WTC11 (cell line): ENCODE measurements around the gene BARX2. TPM values are rescaled to one million over a fixed set of nuclear protein-coding genes. Genes with fewer than 3 reads are reported as not detected.
A peak's percentile ranks its signal among the peaks of the same experiment; 100 is the strongest.

Experiments used
- ATAC-seq: fragments of 200-7000 bp; cut with Tn5 transposase; 2 replicates; pipeline ENCODE4 v1.10.0; 2021; ENCODE audit warnings: mild to moderate bottlenecking, moderate library complexity
- CTCF ChIA-PET: fragments of 300-600 bp; sonication (Branson Sonifier 250); formaldehyde crosslinking; loops from one replicate; lab custom pipeline; 2021; ENCODE audit warnings: antibody characterized with exemption; lab: Charles Lee
- POLR2A ChIA-PET: fragments of 350-600 bp; sonication (Branson Sonifier 250); formaldehyde crosslinking; loops from one replicate; lab custom pipeline; 2021; ENCODE audit warnings: antibody characterized with exemption; lab: Charles Lee
- DNase-seq: peaks from one replicate; pipeline ENCODE4 v3.0.0; 2021; ENCODE audit warnings: low spot score
- H3K27ac Mint-ChIP-seq: 2 replicates; pipeline ENCODE4 v1.8.0; 2021; ENCODE audit warnings: mixed read lengths
- H3K27me3 Mint-ChIP-seq: 2 replicates; pipeline ENCODE4 v1.8.0; 2021; ENCODE audit warnings: low read depth, mild to moderate bottlenecking, moderate library complexity, mixed read lengths
- H3K36me3 Mint-ChIP-seq: 2 replicates; pipeline ENCODE4 v1.8.0; 2021; ENCODE audit warnings: mixed read lengths
- H3K4me1 Mint-ChIP-seq: 2 replicates; pipeline ENCODE4 v1.8.0; 2022; ENCODE audit warnings: mixed read lengths
- H3K4me3 Mint-ChIP-seq: 2 replicates; pipeline ENCODE4 v1.8.0; 2021; ENCODE audit warnings: mild to moderate bottlenecking, moderate library complexity, mixed read lengths
- H3K9me3 Mint-ChIP-seq: 2 replicates; pipeline ENCODE4 v1.8.0; 2021; ENCODE audit warnings: mixed read lengths
- ATF1 ChIP-seq: sonication (generic); formaldehyde crosslinking; IDR thresholded peaks from 2 replicates; pipeline ENCODE4 v1.8.1; 2023; ENCODE audit warnings: mild to moderate bottlenecking, moderate library complexity, missing genetic modification reagents
- CDX4 ChIP-seq: fragments of 250-450 bp; sonication (Bioruptor Pico); IDR thresholded peaks from 2 replicates; pipeline ENCODE4 v1.9.0; 2021; ENCODE audit warnings: moderate library complexity, mild to moderate bottlenecking, inconsistent platforms, borderline replicate concordance
- EMX1 ChIP-seq: fragments of 250-450 bp; sonication (Bioruptor Pico); IDR thresholded peaks from 2 replicates; pipeline ENCODE4 v1.8.0; 2021; ENCODE audit warnings: mild to moderate bottlenecking
- ESRRA ChIP-seq: sonication (generic); formaldehyde crosslinking; IDR thresholded peaks from 2 replicates; pipeline ENCODE4 v1.8.1; 2022; ENCODE audit warnings: mild to moderate bottlenecking, missing genetic modification reagents, borderline replicate concordance
- FOXJ3 ChIP-seq: sonication (generic); formaldehyde crosslinking; IDR thresholded peaks from 2 replicates; pipeline ENCODE4 v1.9.0; 2021; ENCODE audit warnings: missing genetic modification reagents, mild to moderate bottlenecking, borderline replicate concordance
- IRF2 ChIP-seq: sonication (generic); formaldehyde crosslinking; IDR thresholded peaks from 2 replicates; pipeline ENCODE4 v1.8.0; 2022; ENCODE audit warnings: low read depth, missing genetic modification reagents, borderline replicate concordance
- JUN ChIP-seq: sonication (generic); formaldehyde crosslinking; IDR thresholded peaks from 2 replicates; pipeline ENCODE4 v1.8.0; 2023; ENCODE audit warnings: mild to moderate bottlenecking, missing genetic modification reagents
- MXD4 ChIP-seq: fragments of 250-450 bp; sonication (Bioruptor Pico); IDR thresholded peaks from 2 replicates; pipeline ENCODE4 v1.8.0; 2021; ENCODE audit warnings: mild to moderate bottlenecking, moderate library complexity, borderline replicate concordance
- NFYB ChIP-seq: sonication (generic); formaldehyde crosslinking; conservative IDR thresholded peaks from 2 replicates; pipeline ENCODE4 v1.8.0; 2022; ENCODE audit warnings: low read depth, missing genetic modification reagents
- SOX15 ChIP-seq: fragments of 250-450 bp; sonication (Bioruptor Pico); IDR thresholded peaks from 2 replicates; pipeline ENCODE4 v1.9.0; 2021; ENCODE audit warnings: mild to moderate bottlenecking
- TCF7 ChIP-seq: sonication (generic); formaldehyde crosslinking; IDR thresholded peaks from 2 replicates; pipeline ENCODE4 v1.8.0; 2022; ENCODE audit warnings: mild to moderate bottlenecking, low read depth, missing genetic modification reagents, moderate library complexity
- USF2 ChIP-seq: sonication (generic); formaldehyde crosslinking; IDR thresholded peaks from 2 replicates; pipeline ENCODE4 v1.8.1; 2023; ENCODE audit warnings: mild to moderate bottlenecking, missing genetic modification reagents, moderate library complexity
- ZNF232 ChIP-seq: sonication (generic); formaldehyde crosslinking; IDR thresholded peaks from 2 replicates; pipeline ENCODE4 v1.8.0; 2022; ENCODE audit warnings: mild to moderate bottlenecking, missing genetic modification reagents
- ZNF281 ChIP-seq: sonication (generic); formaldehyde crosslinking; IDR thresholded peaks from 2 replicates; pipeline ENCODE4 v1.8.0; 2023; ENCODE audit warnings: mild to moderate bottlenecking, missing genetic modification reagents
- ZNF423 ChIP-seq: fragments of 250-450 bp; sonication (Bioruptor Pico); IDR thresholded peaks from 2 replicates; pipeline ENCODE4 v2.1.2; 2022; ENCODE audit warnings: mild to moderate bottlenecking, moderate library complexity
- ZNF425 ChIP-seq: fragments of 250-450 bp; sonication (Bioruptor Pico); conservative IDR thresholded peaks from 2 replicates; pipeline ENCODE4 v1.9.0; 2021; ENCODE audit warnings: mild to moderate bottlenecking
- ZNF512 ChIP-seq: sonication (generic); formaldehyde crosslinking; IDR thresholded peaks from 2 replicates; pipeline ENCODE4 v1.8.1; 2022; ENCODE audit warnings: missing genetic modification reagents, borderline replicate concordance
- total RNA-seq: library from RNA; stranded (reverse); gene quantifications from 3 replicates; pipeline ENCODE4 v1.2.3, GENCODE V29; 2021

BARX2 gene
- total RNA-seq, 1 experiment from 2014 or later: not detected

GRCh38 chr11:129395883-129396282, 20.2 kb downstream of the BARX2 start (continued):
- no peak for TF ChIP-seq ZNF512 (CRISPR knock-in tag)
- no peak for TF ChIP-seq FOXJ3 (CRISPR knock-in tag)

GRCh38 chr11:129396454-129396853, 20.8 kb downstream of the BARX2 start:
- CTCF ChIA-PET: interaction anchor here (0.6 to 1.6 kb wide), 5 partner anchors 16 to 299 kb away, joined by 3 to 4 read pairs (median 3); partner anchors contain the start of gene BARX2
- H3K27ac Mint-ChIP-seq: no peak overlapping the region
- no peak overlapping the region for H3K4me3 Mint-ChIP-seq
- H3K9me3 Mint-ChIP-seq: peaks cover 28% of the 10 kb centered on the region
- TF ChIP-seq ZNF281 (no peak), ZNF425 (CRISPR knock-in tag) (no peak), ZNF232 (CRISPR knock-in tag) (no peak), MXD4 (CRISPR knock-in tag) (no peak), ATF1 (CRISPR knock-in tag) (no peak), ESRRA (CRISPR knock-in tag) (no peak)
- POLR2A ChIA-PET: interaction anchor here (1.0 kb wide), 1 partner anchor 16 kb away, joined by 3 read pairs; no protein-coding TSS in a partner anchor
- no peaks in the 10 kb centered on the region for H3K27me3 Mint-ChIP-seq
- H3K36me3 Mint-ChIP-seq: peaks cover 4% of the 10 kb centered on the region; the same call in 1 of the 2 replicates
- no peak for DNase-seq
- H3K4me1 Mint-ChIP-seq: no peaks in the 10 kb centered on the region
- no peak for ATAC-seq

GRCh38 chr11:129402206-129403171, 26.8 kb downstream of the BARX2 start:
- ChIA-PET CTCF (interaction anchor here (0.8 kb wide), 1 partner anchor 27 kb away, joined by 4 read pairs; the partner anchor contains the start of gene BARX2), POLR2A (no interaction called here)
- no peak; the same call in 1 of the 2 replicates for ATAC-seq
- Mint-ChIP-seq H3K27me3 (no peaks in the 10 kb centered on the region; the same call in 1 of the 2 replicates), H3K36me3 (peaks cover 6% of the 10 kb centered on the region; the same call in 1 of the 2 replicates), H3K4me1 (peaks cover 4% of the 10 kb centered on the region; the same call in 1 of the 2 replicates), H3K27ac (peak overlapping the region; percentile 1; the same call in 1 of the 2 replicates), H3K4me3 (no peak overlapping the region), H3K9me3 (peaks cover 32% of the 10 kb centered on the region)
- no peak for DNase-seq
- TF ChIP-seq JUN (CRISPR knock-in tag): no peak
- TF ChIP-seq SOX15 (CRISPR knock-in tag): no peak
- TF ChIP-seq ZNF423 (CRISPR knock-in tag): no peak
- no peak for TF ChIP-seq ZNF232 (CRISPR knock-in tag)
- no peak for TF ChIP-seq IRF2 (CRISPR knock-in tag)
- no peak for TF ChIP-seq EMX1
- no peak for TF ChIP-seq USF2 (CRISPR knock-in tag)
- no peak for TF ChIP-seq NFYB (CRISPR knock-in tag)
- no peak for TF ChIP-seq CDX4
- no peak for TF ChIP-seq TCF7 (CRISPR knock-in tag)
- no peak for TF ChIP-seq MXD4 (CRISPR knock-in tag)
- no peak for TF ChIP-seq ZNF281
